GM18499 (cell line): ENCODE results near the gene NXPE3.
"Not testable (repeated sequence)": the region's sequence is repeated elsewhere in the genome, so short reads cannot be mapped to it uniquely, and the experiment has no call there.

Experiments
- ATAC-seq: cut with Tn5 transposase; IDR thresholded peaks from one replicate; pipeline ENCODE4 v1.9.1; 2021; ENCODE audit warnings: moderate number of reproducible peaks; ENCODE audit not compliant: insufficient read depth, unreplicated experiment

NXPE3 gene

GRCh38 chr3:101849714-101850245, 70.8 kb downstream of the NXPE3 start:
- ATAC-seq: no peak

- ATAC-seq: peak; percentile 31
Observed at GRCh38 chr3:101850246-101851051, 71.4 kb downstream of the NXPE3 start.

- ATAC-seq: no peak
Observed at GRCh38 chr3:101851072-101851770, 72.2 kb downstream of the NXPE3 start.

- no peak for ATAC-seq
Observed at GRCh38 chr3:101851850-101852714, 73.1 kb downstream of the NXPE3 start.

GRCh38 chr3:101852983-101853840, 74.2 kb downstream of the NXPE3 start:
- ATAC-seq: no peak

GRCh38 chr3:101853982-101854381, 75.0 kb downstream of the NXPE3 start:
- ATAC-seq: no peak

- ATAC-seq: no peak
Observed at GRCh38 chr3:101854608-101855304, 75.7 kb downstream of the NXPE3 start.

- no peak for ATAC-seq
Observed at GRCh38 chr3:101857301-101857741, 78.3 kb downstream of the NXPE3 start.

GRCh38 chr3:101858464-101859030, 79.5 kb downstream of the NXPE3 start:
- ATAC-seq: no peak

- no peak for ATAC-seq
Observed at GRCh38 chr3:101859882-101860448, 81.0 kb downstream of the NXPE3 start.

GRCh38 chr3:101861212-101861788, 82.3 kb downstream of the NXPE3 start:
- peak; percentile 36 for ATAC-seq

- no peak for ATAC-seq
Observed at GRCh38 chr3:101861789-101862415, 82.9 kb downstream of the NXPE3 start.

- no peak for ATAC-seq
Observed at GRCh38 chr3:101862416-101863165, 83.6 kb downstream of the NXPE3 start.

GRCh38 chr3:101864926-101865325, 85.9 kb downstream of the NXPE3 start:
- not testable (repeated sequence) for ATAC-seq

GRCh38 chr3:101865751-101866509, 86.9 kb downstream of the NXPE3 start:
- no peak for ATAC-seq

GRCh38 chr3:101867511-101867910, 88.5 kb downstream of the NXPE3 start:
- ATAC-seq: no peak
